Stimulated activated CD4-positive, alpha-beta T cell treated with anti-CD3 and anti-CD28 coated beads, Interleukin-15, amount 100 ng/mL, for 48 hours (primary cell): Measurements from ENCODE around the gene EBF3.

Experiments used
- DNase-seq, 2 donors: peaks; one replicate each; pipeline ENCODE4 v3.0.0-alpha.2; 2020; ENCODE audit warnings: low read depth in 2 of 2

EBF3 gene

GRCh38 chr10:129870961-129871621, 93.0 kb downstream of the EBF3 start:
- no peak for DNase-seq

GRCh38 chr10:129870474-129870757, 93.7 kb downstream of the EBF3 start:
- DNase-seq = no peak

- no peak for DNase-seq
Measured at GRCh38 chr10:129869596-129870473, 94.2 kb downstream of the EBF3 start.

- no peak for DNase-seq
Measured at GRCh38 chr10:129868449-129869035, 95.5 kb downstream of the EBF3 start.

DNA sequence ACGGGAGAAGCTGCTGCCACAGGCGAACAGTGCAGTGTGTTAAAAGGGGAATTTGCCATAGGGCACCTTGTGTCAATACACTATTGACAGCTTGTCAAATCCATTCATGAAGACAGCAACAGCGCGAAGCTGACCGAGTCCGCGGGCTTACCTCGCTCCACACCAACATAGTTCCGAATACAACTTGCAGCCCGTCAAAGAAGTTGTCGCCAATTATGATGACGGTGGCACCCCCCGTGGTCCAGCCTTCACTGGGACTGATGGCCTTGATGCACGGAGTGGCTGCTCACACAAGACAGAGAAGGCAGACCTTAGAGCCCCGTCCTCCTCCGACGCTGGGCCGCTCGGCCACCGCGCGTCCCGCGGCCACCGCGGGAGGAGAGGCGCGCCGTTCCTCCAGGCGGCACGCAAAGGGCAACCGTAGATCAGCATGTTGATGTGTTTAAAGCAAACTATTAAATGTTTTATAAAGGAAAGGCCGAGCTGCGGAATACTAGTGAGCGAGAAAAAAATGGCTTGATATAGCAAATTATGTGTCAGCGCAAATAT, 96.4 kb downstream of the EBF3 start:
- no peak for DNase-seq

- DNase-seq = no peak
Measured at GRCh38 chr10:129866894-129867293, 97.2 kb downstream of the EBF3 start.

DNA sequence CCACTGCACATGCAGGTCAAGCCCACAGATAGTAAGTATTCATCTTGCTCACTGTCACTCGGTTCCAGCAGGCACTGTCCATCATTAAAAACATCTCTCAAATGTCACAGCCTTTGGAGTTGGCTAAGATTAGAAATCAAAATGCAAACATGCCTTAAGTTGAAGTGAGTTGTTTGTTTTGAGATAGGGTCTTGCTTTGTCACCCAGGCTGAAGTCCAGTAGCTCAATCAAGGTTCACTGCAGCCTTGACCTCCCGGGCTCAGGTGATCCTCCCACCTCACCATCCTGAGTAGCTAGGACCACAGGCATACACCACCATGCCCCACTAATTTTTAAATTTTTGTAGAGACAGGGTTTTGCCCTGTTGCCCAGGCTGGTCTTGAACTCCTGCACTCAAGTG, 98.1 kb downstream of the EBF3 start:
- no peak for DNase-seq

DNA sequence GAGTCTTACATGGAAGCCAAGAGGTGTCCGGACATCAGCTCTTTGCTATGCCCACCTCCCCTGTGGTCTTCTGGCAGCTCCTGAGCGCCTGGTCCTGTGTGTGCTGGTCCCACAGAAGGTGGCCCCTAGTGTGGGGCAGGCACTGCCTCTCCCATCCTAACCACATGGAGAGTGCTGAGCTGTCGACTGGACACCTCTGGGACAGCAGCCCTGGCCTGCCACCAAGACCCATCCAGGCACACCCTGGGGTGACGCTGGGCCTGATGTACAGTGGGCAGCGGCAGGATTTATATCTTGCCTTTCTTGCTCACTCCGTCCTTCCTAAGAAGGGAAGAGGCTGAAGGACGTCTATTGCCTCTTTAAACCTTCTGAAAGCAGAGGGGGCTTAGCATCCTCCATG, 98.7 kb downstream of the EBF3 start:
- no peak for DNase-seq

DNA sequence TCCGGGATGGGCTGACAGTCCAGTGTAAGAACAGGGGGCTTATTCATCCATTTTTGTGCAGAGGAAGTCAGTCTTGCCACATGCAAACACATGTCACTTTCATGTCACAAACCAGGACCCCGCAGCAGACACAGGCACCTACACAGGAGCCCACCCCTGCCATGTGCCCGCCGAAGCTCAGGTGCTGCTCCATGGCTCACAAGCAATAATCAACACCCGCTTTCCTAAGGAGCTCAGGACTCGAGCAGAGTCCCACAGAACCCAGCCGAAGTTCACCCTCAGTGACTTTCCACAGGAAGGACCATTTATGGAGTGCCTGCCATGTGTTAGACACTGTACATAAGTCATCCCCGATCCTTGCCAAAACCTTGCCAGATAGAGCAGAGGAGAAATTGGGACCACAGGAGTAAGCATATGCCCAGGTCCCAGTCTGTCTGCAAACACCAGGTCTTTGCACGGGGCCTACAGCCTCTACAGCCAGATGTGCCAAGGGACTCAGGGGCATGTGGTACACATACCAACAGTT, 99.4 kb downstream of the EBF3 start:
- no peak for DNase-seq

DNA sequence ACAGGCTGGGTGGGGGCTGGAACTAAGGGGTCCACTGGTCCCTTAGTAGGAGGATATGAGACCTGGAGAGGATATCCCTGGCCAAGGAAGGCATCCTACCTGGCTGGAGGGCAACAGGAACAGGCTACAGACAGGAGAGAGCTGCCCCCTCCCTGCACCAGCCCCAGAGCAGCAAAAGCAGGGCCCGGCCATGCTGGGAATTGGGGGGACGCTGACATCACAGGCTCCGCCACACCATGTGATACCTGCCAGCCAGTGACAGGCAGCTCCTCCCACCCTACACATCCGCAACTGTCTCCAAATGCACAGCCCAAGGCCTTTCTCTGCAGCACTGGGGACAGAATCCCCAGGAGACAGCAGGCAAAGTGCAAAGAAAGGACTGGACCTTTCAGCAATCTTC, 100.0 kb downstream of the EBF3 start:
- no peak for DNase-seq

DNA sequence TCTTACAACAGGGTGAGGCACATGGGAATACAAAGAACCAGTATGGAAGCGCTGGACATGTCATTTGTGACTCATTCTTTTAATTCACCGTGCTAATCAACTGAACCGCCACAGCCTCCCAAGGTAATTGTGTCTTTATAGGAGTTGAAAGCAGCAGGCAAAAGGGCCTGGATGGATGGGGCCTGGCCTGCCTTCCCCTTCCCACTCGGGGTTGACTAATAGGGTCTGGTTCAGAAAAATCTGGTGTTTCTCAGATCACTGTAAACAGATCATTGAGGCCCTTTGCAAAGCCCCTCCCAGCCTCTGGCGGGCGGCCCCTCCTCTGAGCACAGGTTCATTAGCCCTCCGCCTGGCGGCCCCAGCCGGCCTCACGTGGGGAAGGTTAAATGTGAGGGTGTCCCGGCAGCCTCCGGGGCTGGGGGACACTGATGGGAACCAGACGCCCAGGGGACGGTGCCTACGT, 100.8 kb downstream of the EBF3 start:
- DNase-seq = no peak

- no peak for DNase-seq
Measured at GRCh38 chr10:129861776-129862531, 102.1 kb downstream of the EBF3 start.

GRCh38 chr10:129860396-129860795, 103.7 kb downstream of the EBF3 start:
- DNase-seq = no peak

DNA sequence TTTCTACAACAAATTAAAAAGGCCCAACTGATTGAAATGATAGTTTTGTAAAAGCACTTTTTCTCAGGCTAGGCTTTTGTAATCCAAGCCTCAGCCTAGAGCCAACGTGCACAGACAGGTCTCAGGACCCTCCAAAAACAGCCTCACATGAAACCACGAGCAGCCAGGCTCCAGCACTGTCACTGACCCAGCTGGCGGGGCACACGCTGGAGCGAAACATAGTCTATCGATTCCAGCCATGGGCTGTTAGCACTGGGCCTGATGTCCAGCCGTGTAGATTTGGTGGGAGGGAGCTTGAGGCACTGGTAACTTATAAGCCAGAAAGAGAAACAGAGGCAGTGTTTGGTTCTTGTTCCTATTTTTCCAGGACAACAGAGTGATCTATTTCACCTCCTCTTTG, 104.5 kb downstream of the EBF3 start:
- DNase-seq = no peak

DNA sequence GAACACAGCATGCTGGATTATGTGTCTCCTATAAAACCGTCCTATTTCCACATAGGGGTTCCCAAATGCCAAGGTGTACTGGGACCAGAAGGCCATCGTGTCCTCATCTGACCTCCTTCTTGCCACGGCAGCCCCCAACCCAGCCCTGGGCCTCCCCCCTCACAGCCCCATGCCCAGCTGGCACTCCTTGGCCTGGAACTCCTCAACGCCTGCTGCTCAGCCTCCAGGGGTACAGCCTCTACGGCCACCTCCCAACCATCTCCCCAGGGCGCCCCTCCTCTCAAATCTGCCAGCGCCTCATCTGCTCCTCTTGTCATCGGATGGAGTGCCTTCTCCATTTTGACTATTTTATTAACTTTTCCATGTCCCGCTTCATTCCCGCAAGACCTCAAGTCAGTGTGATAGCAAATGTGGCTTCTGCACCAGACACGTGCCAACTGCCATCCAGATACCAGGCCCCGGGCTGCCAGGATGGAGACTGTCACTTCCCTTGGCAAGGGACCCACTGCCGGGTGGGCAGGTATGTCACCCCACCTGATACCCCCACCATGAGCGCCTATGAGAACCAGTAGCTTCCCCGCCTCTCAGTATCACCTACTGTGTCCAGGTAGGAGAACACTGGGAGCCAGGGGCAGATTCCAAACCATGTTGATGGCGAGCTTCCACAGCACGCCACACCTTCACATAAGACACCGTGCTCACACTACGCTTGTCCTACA, 106.7 kb downstream of the EBF3 start:
- DNase-seq = no peak

GRCh38 chr10:129855836-129856563, 108.1 kb downstream of the EBF3 start:
- DNase-seq = no peak

DNA sequence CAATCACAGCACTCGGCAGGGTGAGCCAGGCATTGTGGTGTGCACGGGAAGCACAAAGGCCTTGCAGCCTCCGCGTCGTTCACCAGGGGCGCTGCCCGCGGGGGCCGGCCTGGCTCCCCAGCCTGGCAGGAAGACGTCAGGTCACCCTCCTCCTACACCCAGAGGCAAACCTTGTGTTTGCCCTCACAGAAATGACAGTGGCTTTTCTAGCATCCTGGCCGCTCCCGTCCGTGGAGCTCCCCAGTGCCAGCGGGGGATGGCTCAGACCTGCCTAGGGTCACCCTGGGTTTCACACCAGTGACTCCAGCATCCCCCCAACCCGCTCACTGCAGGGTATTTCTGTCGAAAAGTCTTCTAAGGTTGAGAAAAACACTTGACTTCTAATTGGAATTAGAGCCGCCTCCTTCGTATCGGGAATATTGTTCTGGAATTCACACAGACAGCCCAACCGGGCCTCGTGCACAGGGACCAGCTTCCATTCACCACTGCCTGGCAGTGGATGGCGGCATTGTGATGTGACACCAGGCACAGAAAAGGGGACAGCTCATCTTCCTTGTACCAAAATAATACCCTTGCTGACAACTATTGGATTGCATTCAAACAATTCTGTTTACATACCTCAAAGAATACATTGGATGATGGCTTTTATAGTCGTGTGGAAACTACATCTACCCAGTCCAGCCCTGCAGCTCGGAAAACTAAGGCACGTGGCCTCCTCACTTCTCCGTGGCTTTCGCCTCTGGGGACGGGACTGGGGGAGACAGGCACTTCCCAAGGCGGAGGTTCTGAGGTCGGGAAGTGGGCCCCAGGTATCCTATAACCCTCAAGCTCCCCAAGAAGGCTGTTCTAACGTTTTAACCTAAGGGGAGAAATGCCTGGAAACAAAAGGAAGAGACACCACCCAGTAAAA, 109.0 kb downstream of the EBF3 start:
- no peak for DNase-seq

DNA sequence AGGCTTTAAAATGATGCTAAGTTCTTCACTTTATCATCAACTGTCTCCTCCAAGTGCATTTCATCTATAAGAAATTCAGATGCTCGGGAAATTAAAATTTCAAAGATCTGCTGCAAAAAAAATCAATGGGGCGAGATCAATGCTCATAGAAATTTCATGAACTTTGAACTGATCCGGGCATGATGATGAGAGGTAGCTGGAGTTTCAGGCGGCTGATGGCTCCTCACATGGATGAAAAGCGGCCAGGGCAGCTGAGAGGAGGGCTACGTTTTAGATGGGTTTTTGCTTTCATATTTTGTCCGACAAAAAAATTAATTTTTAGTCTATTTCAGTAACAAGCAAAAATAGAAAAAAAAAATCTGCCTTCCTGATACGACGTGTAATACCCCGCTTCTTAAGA, 109.9 kb downstream of the EBF3 start:
- DNase-seq = no peak

DNA sequence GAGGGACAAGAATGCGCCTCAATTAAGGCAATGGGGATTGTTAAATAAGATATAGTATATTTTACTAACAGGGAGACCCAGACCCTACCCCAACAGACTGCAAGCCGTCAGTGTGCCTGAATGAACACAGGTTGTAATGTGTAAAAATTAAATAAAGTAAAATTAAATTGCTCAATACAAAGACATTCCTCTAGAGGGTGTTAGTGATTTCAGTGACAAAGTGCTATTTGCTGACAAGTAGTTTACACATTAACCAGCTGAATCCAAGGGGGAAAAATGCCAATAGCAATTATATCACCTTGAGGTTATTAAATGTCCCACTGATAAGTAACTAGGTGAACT, 110.5 kb downstream of the EBF3 start:
- DNase-seq = no peak
